Measurements from ENCODE around the gene PRKCH.
"Not testable (repeated sequence)": the region's sequence is repeated elsewhere in the genome, so short reads cannot be mapped to it uniquely, and the experiment has no call there.

Gene PRKCH

DNA sequence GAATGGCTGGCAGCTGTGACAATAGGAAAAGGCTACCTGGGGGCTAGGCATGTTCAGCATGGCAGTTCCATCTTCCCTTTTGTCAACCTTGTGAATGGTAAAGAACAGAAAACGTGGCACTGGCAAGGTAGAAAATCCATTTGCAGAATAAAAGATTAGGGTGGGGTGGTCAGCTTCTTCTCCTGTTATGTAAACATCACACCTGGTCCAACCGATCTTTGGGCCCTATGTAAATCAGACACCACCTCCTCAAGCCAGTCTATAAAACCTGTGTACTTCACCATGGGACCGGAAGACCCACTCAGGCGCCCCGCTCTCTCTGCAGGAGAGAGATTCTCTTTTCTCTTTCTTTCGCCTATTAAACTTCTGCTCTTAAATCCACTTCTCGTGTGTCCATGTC lies 20.6 kb upstream of the PRKCH start:
- no peak overlapping the region for H3K4me3 ChIP-seq (ENCODE audit: low read length)
- no peak for DNase-seq (ENCODE audit: low read depth)
- TF ChIP-seq, protein P1, sequence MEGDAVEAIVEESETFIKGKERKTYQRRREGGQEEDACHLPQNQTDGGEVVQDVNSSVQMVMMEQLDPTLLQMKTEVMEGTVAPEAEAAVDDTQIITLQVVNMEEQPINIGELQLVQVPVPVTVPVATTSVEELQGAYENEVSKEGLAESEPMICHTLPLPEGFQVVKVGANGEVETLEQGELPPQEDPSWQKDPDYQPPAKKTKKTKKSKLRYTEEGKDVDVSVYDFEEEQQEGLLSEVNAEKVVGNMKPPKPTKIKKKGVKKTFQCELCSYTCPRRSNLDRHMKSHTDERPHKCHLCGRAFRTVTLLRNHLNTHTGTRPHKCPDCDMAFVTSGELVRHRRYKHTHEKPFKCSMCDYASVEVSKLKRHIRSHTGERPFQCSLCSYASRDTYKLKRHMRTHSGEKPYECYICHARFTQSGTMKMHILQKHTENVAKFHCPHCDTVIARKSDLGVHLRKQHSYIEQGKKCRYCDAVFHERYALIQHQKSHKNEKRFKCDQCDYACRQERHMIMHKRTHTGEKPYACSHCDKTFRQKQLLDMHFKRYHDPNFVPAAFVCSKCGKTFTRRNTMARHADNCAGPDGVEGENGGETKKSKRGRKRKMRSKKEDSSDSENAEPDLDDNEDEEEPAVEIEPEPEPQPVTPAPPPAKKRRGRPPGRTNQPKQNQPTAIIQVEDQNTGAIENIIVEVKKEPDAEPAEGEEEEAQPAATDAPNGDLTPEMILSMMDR (IDR thresholded peaks at IDR 0.05; ENCODE audit: insufficient read depth, low read depth, low read length, missing control alignments), result no peak

DNA sequence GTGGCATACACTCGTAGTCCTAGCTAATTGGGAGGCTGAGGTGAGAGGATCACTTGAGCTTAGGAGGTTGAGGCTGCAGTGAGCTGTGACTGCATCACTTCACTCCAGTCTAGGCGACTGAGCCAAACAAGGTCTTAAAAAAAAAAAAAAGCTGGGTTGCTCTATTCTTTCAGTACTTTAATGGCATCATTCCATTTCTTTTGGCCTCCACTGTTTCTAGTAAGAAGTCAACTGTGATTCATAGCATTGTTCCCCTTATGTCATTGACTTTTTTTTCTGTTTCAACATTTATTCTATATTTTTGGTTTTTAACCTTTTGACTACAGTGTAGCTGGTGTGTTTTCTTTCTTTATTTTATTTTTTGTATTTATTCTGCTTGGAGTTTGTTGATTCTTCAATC lies 16.7 kb upstream of the PRKCH start:
- H3K4me3 ChIP-seq (ENCODE audit: low read length), result no peak overlapping the region
- TF ChIP-seq, protein P1 (IDR thresholded peaks at IDR 0.05; ENCODE audit: insufficient read depth, low read depth, low read length, missing control alignments), result no peak
- no peak for DNase-seq (ENCODE audit: low read depth)

DNA sequence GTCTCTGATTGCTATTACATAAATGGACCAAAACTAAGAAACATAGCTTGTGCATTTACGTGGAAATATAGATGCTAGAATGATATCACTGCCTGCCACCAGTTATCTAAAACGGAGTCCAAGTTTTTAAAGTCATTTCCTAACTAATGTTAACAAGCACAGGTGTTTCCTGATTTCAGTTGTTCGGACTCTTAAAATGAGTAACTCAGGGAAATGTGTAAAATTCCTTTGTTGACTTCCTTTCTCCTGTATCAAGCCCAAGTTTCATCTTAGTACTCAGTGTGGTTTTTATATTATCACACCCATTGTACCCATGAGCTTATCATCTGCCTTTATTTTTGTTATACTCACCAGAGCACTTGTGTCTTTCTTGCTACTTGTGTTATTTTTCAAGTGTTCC lies 13.2 kb upstream of the PRKCH start:
- no peak for DNase-seq (ENCODE audit: low read depth)
- no peak overlapping the region for H3K4me3 ChIP-seq (ENCODE audit: low read length)
- TF ChIP-seq, protein P1 (IDR thresholded peaks at IDR 0.05; ENCODE audit: insufficient read depth, low read depth, low read length, missing control alignments), result no peak

DNA sequence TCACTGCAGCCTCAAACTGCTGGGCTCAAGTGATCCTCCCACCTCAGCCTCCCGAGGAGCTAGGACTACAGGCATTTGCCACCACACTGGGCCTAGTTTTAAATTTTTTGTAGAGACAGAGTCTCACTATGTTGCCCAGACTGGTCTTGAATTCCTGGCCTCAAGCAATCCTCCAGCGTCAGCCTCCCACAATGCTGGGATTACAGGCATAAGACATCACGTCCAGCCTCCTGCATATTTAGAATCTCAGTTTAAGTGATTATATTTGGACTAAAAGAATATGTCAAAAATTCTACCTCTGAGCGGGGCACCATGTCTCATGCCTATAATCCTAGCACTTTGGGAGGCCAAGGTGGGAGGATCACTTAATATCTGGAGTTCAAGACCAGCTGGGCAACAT lies 12.7 kb upstream of the PRKCH start:
- H3K4me3 ChIP-seq (ENCODE audit: low read length); DNase-seq (ENCODE audit: low read depth): not testable (repeated sequence)

- TF ChIP-seq, protein P1 (IDR thresholded peaks at IDR 0.05; ENCODE audit: insufficient read depth, low read depth, low read length, missing control alignments), result no peak
- no peak for DNase-seq (ENCODE audit: low read depth)
- no peak overlapping the region for H3K4me3 ChIP-seq (ENCODE audit: low read length)
Observed at GRCh38 chr14:61315313-61315712, 6.1 kb upstream of the PRKCH start.

- no peak for DNase-seq (ENCODE audit: low read depth)
- no peak overlapping the region for H3K4me3 ChIP-seq (ENCODE audit: low read length)
- TF ChIP-seq, protein P1 (IDR thresholded peaks at IDR 0.05; ENCODE audit: insufficient read depth, low read depth, low read length, missing control alignments), result no peak
Observed at GRCh38 chr14:61319086-61319485, 2.3 kb upstream of the PRKCH start.

DNA sequence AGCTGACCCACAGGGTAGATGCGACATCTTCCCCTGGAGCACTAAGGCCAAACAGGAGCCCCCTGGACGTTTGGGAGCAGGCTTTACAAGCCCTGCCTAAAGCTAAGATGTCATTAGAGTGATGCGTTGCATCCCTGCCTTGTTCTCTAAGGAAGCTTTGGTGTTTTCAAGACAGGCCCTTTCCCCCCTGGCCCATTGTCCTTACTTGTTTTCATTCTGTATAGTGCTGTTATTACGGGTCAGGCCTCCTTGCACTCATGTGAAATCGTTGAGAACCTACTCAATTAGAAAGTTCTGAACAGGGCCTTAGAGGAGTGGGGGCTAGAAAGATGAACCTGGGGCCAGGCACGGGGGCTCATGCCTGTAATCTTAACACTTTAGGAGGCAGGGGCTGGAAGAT lies 1.7 kb upstream of the PRKCH start:
- TF ChIP-seq, protein P1 (IDR thresholded peaks at IDR 0.05; ENCODE audit: insufficient read depth, low read depth, low read length, missing control alignments), result no peak

GRCh38 chr14:61320170-61320569 lies 1.2 kb upstream of the PRKCH start:
- not testable (repeated sequence) for H3K4me3 ChIP-seq (ENCODE audit: low read length); DNase-seq (ENCODE audit: low read depth)

More for the DNA sequence above, 1.7 kb upstream of the PRKCH start:
- H3K4me3 ChIP-seq (ENCODE audit: low read length), result no peak overlapping the region
- no peak for DNase-seq (ENCODE audit: low read depth)

Measured in epithelial cell of esophagus (primary cell).